T-helper 2 cell treated with Interferon-gamma antibody and Interleukin-4, amounts not matched to agents 5 μg/mL and 100 μg/mL, for 36 hours (primary cell): ENCODE measurements around the gene MARCHF9.
"Not testable (repeated sequence)": the region's sequence is repeated elsewhere in the genome, so short reads cannot be mapped to it uniquely, and the experiment has no call there.

Experiments used
- DNase-seq: peaks from one replicate; pipeline ENCODE4 v3.0.0; 2021; ENCODE audit warnings: low spot score
- H3K27ac Mint-ChIP-seq: one replicate; pipeline ENCODE4 v1.8.0; 2021; ENCODE audit warnings: mild to moderate bottlenecking, mixed read lengths
- H3K27me3 Mint-ChIP-seq: one replicate; pipeline ENCODE4 v1.8.0; 2021; ENCODE audit warnings: low read depth, mixed read lengths
- H3K36me3 Mint-ChIP-seq: one replicate; pipeline ENCODE4 v1.8.0; 2021; ENCODE audit warnings: low read depth, mixed read lengths
- H3K4me1 Mint-ChIP-seq: one replicate; pipeline ENCODE4 v1.8.0; 2021; ENCODE audit warnings: low read depth, mixed read lengths
- H3K4me3 Mint-ChIP-seq: one replicate; pipeline ENCODE4 v1.8.0; 2022; ENCODE audit warnings: mild to moderate bottlenecking, moderate library complexity, mixed read lengths
- H3K9me3 Mint-ChIP-seq: one replicate; pipeline ENCODE4 v1.8.0; 2021; ENCODE audit warnings: mixed read lengths

MARCHF9 gene

DNA sequence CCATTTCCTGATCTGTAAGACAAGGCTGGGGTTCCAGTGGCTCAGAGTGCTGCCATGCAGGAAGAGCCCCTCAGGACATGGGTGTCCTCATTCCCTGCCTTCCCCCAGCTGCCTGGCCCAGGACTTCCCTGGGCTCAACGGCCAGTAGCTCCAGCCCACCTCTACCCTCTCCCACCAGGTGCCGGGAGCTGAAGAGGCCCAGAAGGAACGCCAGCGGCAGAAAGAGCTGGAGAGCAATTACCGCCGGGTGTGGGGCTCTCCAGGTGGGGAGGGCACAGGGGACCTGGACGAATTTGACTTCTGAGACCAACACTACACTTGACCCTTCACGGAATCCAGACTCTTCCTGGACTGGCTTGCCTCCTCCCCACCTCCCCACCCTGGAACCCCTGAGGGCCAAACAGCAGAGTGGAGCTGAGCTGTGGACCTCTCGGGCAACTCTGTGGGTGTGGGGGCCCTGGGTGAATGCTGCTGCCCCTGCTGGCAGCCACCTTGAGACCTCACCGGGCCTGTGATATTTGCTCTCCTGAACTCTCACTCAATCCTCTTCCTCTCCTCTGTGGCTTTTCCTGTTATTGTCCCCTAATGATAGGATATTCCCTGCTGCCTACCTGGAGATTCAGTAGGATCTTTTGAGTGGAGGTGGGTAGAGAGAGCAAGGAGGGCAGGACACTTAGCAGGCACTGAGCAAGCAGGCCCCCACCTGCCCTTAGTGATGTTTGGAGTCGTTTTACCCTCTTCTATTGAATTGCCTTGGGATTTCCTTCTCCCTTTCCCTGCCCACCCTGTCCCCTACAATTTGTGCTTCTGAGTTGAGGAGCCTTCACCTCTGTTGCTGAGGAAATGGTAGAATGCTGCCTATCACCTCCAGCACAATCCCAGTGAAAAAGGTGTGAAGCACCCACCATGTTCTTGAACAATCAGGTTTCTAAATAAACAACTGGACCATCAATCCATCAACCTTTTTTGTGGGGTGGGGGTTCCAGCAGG is 34.0 kb upstream of the MARCHF9 start:
- Mint-ChIP-seq H3K27me3 (no peaks in the 10 kb centered on the region), H3K27ac (no peak overlapping the region), H3K4me3 (no peak overlapping the region), H3K4me1 (peaks cover 5% of the 10 kb centered on the region), H3K36me3 (peaks cover 47% of the 10 kb centered on the region), H3K9me3 (no peaks in the 10 kb centered on the region)
- no peak for DNase-seq

DNA sequence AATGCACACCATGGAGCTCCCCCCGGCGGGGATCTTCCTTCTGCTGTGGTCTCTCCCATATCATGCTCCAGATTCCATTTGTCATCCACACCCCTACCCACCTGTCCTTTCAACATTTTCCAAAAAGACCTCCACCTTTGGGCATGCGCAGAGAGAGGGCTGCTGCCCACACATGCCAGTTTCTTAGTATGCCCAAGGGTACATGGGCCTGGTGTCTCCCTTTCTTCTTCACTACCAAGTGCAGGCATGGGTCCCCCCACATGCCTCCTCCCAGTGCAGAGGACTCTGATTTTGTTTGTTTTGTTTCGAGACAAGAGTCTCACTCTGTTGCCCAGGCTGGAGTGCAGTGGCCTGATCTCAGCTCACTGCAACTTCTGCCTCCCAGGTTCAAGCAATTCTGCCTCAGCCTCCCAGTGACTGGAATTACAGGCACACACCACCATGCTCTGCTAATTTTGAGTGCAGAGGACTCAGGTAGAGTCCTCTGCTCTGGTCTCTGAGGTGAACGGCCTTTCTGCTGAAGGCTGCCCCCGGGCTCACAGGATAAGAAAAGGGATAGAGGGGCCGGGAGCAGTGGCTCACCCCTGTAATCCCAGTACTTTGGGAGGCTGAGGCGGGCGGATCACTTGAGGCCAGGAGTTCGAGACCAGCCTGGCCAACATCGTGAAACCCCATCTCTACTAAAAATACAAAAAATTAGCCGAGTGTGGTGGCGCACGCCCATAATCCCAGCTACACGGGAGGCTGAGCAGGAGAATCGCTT is 32.9 kb upstream of the MARCHF9 start:
- H3K9me3 Mint-ChIP-seq, H3K4me1 Mint-ChIP-seq, DNase-seq, H3K4me3 Mint-ChIP-seq, H3K27me3 Mint-ChIP-seq: not testable (repeated sequence)
- peaks cover 41% of the 10 kb centered on the region for H3K36me3 Mint-ChIP-seq
- H3K27ac Mint-ChIP-seq, result peak overlapping the region; percentile 46

DNA sequence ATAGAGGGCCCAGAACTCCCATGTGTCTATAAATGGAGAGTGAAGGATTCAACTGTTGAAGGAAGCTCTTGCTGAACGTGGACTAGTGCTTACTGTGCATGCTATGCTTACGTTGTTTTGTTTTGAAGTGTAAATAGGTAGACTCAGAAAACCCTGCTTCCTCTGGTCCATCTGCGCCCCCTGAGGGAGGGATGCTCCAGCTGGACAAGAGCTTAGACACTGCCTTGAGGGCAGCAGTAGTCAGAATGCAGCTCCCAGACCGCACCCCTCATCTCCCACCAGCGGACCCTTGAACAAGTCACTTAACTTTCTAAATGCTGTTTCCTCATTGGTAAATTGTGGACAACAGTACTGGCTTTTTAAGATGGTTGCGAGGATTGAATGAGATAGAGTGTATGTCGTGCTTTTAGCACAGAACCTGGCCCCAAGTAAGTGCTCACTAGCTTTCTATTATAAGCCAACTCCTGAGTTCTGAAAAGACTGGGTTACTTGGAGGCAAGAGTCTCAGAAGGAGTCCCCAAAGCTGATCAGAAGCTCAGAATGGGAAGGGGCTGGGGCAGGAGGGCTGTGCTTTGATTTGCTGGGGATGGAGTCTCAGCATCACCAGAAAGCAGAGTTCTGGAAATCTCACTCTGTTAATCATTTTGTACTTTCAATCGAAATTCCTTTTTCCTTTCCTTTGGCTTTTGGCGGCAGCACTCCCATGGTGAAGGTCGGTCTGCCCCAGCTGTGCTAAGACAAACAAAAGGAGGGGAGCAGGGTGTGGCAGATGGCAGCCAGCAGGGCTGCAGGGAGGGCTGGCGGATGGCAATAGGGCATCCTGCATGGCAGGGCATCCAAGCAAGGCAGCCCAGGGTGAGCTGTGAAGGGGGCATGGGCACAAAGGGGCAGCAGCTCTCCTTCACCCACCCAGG is 31.9 kb upstream of the MARCHF9 start:
- no peak overlapping the region for H3K4me3 Mint-ChIP-seq
- peaks cover 5% of the 10 kb centered on the region for H3K4me1 Mint-ChIP-seq
- H3K36me3 Mint-ChIP-seq, result peaks cover 40% of the 10 kb centered on the region
- H3K27me3 Mint-ChIP-seq, result no peaks in the 10 kb centered on the region
- H3K27ac Mint-ChIP-seq, result no peak overlapping the region
- DNase-seq, result no peak
- no peaks in the 10 kb centered on the region for H3K9me3 Mint-ChIP-seq

DNA sequence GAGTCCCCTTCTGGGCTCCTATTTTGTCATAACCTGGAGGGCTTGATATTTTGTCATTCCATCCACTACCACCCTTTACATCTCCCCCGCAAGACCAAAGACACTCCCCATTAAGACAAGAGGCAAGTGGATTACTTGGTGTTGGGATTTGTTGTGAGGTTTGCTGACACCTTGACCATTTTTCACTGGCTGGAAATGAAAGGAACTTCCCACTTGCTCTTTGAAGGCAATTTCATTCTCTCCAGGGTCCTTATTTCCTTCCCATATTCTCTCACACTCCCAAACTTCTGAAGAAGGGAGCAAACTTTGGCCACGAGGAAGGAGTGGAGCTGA is 31.3 kb upstream of the MARCHF9 start:
- no peak for DNase-seq
- peaks cover 42% of the 10 kb centered on the region for H3K36me3 Mint-ChIP-seq
- peaks cover 5% of the 10 kb centered on the region for H3K4me1 Mint-ChIP-seq
- H3K27me3 Mint-ChIP-seq, result no peaks in the 10 kb centered on the region
- H3K27ac Mint-ChIP-seq, result peak overlapping the region; percentile 26
- no peak overlapping the region for H3K4me3 Mint-ChIP-seq
- H3K9me3 Mint-ChIP-seq, result no peaks in the 10 kb centered on the region

DNA sequence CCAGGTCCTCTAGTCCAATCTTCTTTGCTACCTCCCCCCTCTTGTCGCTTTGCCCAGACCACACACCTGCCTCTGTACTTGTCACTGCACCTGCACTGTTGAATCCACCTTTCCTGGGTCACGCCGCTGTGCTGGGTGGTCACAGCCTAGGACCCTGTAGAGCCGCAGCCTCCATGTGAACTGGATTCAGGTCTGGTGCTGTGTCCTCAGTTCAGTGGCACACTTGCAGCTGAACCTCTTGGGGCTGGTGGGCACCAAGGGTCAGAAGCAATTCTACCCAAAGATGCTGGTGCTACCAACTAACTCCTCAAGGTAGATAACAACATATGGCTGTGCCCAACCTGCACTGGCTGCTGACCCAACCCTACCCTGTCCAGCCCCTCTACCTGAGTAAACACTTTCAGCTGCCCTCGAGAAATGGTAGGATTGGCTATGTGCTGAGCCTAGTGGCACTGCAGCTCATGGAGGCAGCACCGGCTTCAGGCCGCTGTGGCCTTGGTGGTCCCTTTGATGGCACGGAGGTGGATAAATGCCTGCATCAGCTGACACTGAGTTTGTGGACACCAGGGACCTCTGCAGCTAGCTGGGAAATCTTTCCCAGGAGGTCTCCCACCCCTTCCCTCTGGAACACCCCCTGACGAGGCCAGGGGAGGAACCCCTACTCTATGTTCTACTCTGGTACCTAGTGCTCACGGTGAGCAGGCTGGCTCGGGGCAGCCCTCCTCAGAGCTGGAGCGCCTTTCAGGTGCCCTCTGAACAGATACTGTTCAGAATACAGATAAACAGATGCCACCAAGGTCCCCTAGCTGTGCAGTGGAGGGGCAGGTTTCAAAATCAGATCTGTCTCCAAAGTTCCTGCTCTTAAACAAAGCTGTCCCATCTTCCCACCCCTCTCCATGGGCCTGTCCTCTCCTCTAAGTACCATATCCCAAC is 30.6 kb upstream of the MARCHF9 start:
- no peaks in the 10 kb centered on the region for H3K9me3 Mint-ChIP-seq
- no peak overlapping the region for H3K4me3 Mint-ChIP-seq
- no peak for DNase-seq
- peak overlapping the region; percentile 26 for H3K27ac Mint-ChIP-seq
- H3K27me3 Mint-ChIP-seq, result no peaks in the 10 kb centered on the region
- H3K36me3 Mint-ChIP-seq, result peaks cover 40% of the 10 kb centered on the region
- peaks cover 5% of the 10 kb centered on the region for H3K4me1 Mint-ChIP-seq

DNA sequence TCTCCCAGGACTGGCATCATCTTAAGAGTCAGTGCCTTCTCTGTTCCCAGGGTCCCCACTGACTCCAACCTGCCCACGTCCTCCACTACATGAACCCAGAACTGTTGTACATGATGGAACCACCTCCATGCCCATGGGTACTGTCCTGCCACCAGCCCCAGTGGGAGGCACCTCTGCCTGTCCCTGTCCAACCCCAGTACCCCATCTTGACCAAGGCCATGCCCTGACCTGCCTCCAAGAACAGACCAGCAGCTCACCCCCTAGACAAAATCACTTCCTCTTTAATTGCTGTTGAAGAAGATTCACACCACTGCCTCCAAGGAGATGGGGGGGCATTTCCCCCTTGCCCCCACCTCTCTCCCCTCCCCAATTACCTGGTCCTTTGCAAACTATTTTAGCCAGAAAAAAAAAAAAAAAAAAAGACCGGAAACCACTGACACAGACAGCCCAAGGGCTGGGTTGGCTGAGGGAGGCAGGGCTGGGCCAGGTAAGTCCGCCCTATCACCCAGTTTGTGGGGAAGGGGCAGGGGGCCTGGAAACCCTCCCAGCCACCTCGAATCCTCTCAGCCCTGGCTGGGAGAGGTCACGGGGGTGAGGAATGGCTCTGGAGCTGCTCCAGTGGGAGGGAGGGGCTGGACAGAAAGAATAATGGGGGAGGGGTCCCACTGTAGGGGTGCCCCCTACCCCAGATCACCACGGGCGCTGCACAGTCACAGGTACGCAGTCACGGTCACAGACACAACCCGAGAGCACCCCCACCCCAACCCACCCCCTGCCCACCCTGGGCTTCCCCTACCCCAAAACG is 29.8 kb upstream of the MARCHF9 start:
- H3K4me3 Mint-ChIP-seq, result no peak overlapping the region
- H3K27ac Mint-ChIP-seq, result no peak overlapping the region
- H3K4me1 Mint-ChIP-seq, result peaks cover 5% of the 10 kb centered on the region
- peaks cover 35% of the 10 kb centered on the region for H3K36me3 Mint-ChIP-seq
- H3K9me3 Mint-ChIP-seq, result no peaks in the 10 kb centered on the region
- no peak for DNase-seq
- H3K27me3 Mint-ChIP-seq, result no peaks in the 10 kb centered on the region

DNA sequence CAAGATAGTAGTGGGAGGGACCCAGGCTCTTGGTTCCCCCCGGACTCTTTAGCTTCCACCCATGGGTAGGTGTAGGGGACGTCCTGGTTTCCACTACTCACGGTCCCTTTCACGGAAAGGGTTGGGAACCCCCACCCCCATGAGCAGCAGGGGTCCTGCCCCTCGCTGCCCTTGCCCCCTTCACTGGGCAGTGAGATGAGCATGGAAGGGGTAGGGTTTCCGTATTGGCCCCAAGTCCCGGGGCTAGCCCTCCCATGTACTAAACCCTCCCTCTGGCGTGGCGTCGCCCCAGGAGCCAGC is 29.1 kb upstream of the MARCHF9 start:
- H3K27ac Mint-ChIP-seq, result no peak overlapping the region
- peaks cover 39% of the 10 kb centered on the region for H3K36me3 Mint-ChIP-seq
- no peaks in the 10 kb centered on the region for H3K9me3 Mint-ChIP-seq
- H3K4me3 Mint-ChIP-seq, result no peak overlapping the region
- peaks cover 5% of the 10 kb centered on the region for H3K4me1 Mint-ChIP-seq
- DNase-seq, result no peak
- no peaks in the 10 kb centered on the region for H3K27me3 Mint-ChIP-seq

DNA sequence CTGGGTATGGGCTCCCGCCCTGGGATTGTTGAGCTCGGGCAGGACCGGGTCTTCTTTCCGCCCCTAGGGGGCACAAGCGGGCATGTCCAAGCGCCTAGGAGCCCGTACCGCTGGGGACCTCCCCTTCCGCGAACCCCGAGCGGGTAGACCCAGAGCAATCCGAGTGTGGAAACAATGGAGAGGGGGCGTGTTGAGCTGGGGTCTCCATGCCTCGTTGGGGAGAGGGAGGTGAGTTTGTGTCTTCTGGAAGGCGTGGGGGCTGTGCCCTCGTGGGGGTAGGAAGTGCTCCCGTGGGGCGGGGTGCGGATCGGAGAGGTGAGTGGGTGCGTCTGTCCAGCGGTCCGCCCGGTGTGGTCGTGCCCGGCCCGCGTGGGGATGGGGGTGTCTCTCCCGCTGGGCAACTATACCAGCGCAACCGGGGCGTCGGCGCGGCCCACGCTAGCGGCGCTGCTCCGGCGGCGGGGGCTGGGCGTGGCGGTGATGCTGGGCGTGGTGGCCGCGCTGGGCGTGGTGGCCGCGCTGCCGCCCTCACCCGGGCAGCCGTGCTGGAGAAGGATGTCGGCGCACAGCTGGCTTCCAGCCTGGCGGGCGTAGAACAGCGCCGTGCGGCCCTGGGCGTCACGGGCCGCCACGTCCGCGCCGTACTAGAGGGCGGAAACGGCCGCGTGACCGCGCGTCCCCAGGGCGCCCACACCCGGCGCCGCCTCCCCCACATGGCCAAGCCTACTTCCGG is 28.6 kb upstream of the MARCHF9 start:
- Mint-ChIP-seq H3K36me3 (peaks cover 41% of the 10 kb centered on the region), H3K9me3 (no peaks in the 10 kb centered on the region), H3K4me1 (peaks cover 5% of the 10 kb centered on the region), H3K4me3 (peak overlapping the region; percentile 26), H3K27ac (peak overlapping the region; percentile 26), H3K27me3 (no peaks in the 10 kb centered on the region)
- DNase-seq, result no peak

DNA sequence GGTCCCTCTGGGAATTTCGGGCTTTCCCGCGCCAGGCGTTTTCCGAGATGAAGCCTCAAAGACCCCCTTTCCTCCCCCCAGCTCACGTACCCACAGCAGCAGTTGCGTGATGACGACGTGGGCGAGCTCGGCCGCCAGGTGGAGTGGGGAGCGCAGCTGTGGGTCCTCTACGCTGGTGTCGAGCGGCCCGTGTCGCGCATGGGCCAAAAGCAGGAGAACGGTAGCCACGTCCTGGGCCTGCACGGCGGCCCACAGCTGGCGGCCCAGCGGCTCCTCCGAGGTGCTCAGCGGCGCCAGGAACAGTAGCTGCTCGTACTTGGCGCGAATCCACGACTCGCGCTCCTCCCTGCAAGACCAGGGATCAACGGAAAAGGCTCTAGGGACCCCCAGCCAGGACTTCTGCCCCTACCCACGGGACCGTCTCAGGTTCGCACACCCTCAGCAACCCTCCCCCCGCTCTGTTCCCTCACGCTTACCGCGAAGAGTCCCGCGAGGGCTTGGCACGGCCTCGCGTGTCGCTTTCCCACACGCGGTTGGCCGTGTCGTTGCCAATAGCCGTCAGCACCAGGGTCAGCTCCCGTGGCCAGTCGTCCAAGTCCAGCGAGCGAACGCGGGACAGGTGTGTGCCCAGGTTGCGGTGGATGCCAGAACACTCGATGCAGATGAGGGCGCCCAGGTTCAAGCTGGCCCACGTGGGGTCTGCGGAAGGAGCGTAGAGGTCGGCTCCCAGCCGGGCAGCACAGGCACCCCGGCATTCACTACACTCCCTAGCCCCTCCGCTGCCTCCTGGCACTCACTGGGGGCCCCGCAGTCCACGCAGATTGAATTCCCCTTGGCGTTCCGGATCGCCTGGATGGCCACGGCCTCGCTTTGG is 27.8 kb upstream of the MARCHF9 start:
- H3K4me3 Mint-ChIP-seq, result no peak overlapping the region
- H3K36me3 Mint-ChIP-seq, result peaks cover 41% of the 10 kb centered on the region

DNA sequence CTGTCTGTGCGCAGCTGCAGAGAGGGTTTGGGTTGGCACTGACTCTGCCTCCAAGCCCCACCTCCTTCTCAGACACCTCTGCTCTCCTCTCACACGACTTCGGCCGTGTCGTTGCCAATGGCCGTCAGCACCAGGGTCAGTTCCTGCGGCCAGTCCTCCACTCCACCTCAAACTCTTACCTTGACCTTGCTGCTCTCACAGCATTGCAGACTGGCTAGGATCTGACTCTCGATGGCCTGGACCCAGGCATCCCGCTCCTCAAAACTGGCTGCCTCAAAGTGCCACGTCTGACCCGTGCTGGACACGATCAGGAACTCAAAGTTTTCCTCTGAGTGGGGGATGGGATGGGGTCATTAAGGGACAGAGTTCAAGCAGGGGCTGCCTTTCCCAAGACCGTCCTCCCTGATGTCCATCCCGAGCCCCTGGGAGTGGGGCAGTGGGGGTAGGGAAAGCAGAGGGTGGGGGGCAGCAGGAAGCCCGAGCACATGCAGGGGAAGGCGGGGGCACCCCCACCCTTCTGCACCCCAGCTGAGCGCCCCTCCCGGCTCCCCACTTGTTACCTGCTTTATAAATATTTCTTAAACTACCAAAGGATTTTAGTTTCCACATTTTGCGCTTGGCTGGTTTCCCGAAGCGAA is 27.0 kb upstream of the MARCHF9 start:
- no peak for DNase-seq
- no peak overlapping the region for H3K27ac Mint-ChIP-seq
- peaks cover 48% of the 10 kb centered on the region for H3K36me3 Mint-ChIP-seq
- no peaks in the 10 kb centered on the region for H3K27me3 Mint-ChIP-seq
- H3K4me3 Mint-ChIP-seq, result no peak overlapping the region
- no peaks in the 10 kb centered on the region for H3K4me1 Mint-ChIP-seq
- no peaks in the 10 kb centered on the region for H3K9me3 Mint-ChIP-seq

More for the DNA sequence above, 27.8 kb upstream of the MARCHF9 start:
- H3K4me1 Mint-ChIP-seq, result no peaks in the 10 kb centered on the region
- H3K27me3 Mint-ChIP-seq, result no peaks in the 10 kb centered on the region
- H3K27ac Mint-ChIP-seq, result no peak overlapping the region
- H3K9me3 Mint-ChIP-seq, result no peaks in the 10 kb centered on the region
- DNase-seq, result no peak

DNA sequence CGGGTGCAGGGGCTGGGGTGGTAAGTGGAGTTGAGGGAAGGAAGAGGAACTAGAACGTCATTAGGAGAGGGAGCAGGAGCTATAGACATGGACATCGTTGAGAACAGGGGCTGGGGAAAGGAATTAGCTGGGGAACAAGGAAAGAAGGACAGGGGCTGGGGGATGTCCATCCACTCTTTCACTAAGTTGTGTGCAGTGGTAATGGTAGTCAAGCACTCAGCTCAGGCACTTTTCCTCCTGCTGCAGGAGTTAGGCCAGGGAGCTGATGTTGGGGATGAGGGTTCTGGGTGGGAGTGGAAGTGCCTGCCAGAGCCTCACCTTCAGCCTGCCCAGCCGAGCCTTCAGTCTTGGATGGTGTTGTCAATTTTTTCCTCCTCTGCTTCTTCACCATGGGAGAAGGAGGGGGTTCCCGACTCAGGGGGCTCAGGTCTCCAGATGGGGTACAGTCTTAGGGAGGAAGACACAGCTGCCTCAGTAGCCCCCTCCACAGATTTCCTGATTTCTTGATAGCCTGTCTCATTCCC is 25.5 kb upstream of the MARCHF9 start:
- no peak overlapping the region for H3K27ac Mint-ChIP-seq

More for the DNA sequence above, 25.5 kb upstream of the MARCHF9 start:
- H3K4me1 Mint-ChIP-seq, result no peaks in the 10 kb centered on the region
- no peak overlapping the region for H3K4me3 Mint-ChIP-seq
- H3K27me3 Mint-ChIP-seq, result no peaks in the 10 kb centered on the region
- no peak for DNase-seq
- H3K9me3 Mint-ChIP-seq, result no peaks in the 10 kb centered on the region
- H3K36me3 Mint-ChIP-seq, result peaks cover 55% of the 10 kb centered on the region
